Activated naive CD4-positive, alpha-beta T cell treated with anti-CD3 and anti-CD28 coated beads, Interleukin-2, amount 50 U/mL, for 24 hours (primary cell): ENCODE data around the gene CLIC2.
A peak's percentile ranks its signal among the peaks of the same experiment; 100 is the strongest.
"Not testable (repeated sequence)": the region's sequence is repeated elsewhere in the genome, so short reads cannot be mapped to it uniquely, and the experiment has no call there.

ENCODE experiments used
- H3K27ac Mint-ChIP-seq: one replicate; pipeline ENCODE4 v1.8.0; 2021; ENCODE audit warnings: mild to moderate bottlenecking, mixed read lengths
- H3K27me3 Mint-ChIP-seq: one replicate; pipeline ENCODE4 v1.8.0; 2021; ENCODE audit warnings: mixed read lengths
- H3K36me3 Mint-ChIP-seq: one replicate; pipeline ENCODE4 v1.8.0; 2021; ENCODE audit warnings: mixed read lengths
- H3K4me1 Mint-ChIP-seq: one replicate; pipeline ENCODE4 v1.8.0; 2021; ENCODE audit warnings: mixed read lengths
- H3K4me3 Mint-ChIP-seq: one replicate; pipeline ENCODE4 v1.8.0; 2021; ENCODE audit warnings: mild to moderate bottlenecking, mixed read lengths
- H3K9me3 Mint-ChIP-seq: one replicate; pipeline ENCODE4 v1.8.0; 2021; ENCODE audit warnings: mixed read lengths

The CLIC2 gene

GRCh38 chrX:155279873-155280272, 54.5 kb downstream of the CLIC2 start:
- Mint-ChIP-seq H3K27me3 (no peaks in the 10 kb centered on the region), H3K36me3 (no peaks in the 10 kb centered on the region), H3K4me1 (peaks cover 7% of the 10 kb centered on the region), H3K4me3 (no peak overlapping the region), H3K9me3 (no peaks in the 10 kb centered on the region), H3K27ac (no peak overlapping the region)

DNA sequence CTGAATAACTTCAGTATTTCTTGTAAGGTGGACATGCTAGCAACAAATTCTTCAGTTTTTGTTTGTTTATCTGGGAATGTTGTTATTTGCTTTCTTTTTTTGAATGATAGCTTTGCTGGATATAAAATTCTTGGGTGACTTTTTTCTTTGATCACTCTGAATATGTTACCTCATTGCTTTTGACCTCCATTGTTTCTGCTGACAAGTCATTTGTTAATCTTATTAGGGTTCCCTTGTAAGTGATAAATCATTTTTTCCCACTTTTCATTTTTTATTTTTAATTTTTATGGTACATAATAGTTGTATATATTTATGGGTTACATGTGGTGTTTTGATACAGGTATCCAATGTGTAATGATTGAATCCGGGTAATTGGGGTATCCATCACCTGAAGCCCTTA, 63.4 kb downstream of the CLIC2 start:
- H3K27me3 Mint-ChIP-seq, result no peaks in the 10 kb centered on the region
- H3K4me3 Mint-ChIP-seq, result no peak overlapping the region
- H3K9me3 Mint-ChIP-seq, result no peaks in the 10 kb centered on the region
- no peaks in the 10 kb centered on the region for H3K4me1 Mint-ChIP-seq
- no peaks in the 10 kb centered on the region for H3K36me3 Mint-ChIP-seq
- no peak overlapping the region for H3K27ac Mint-ChIP-seq

DNA sequence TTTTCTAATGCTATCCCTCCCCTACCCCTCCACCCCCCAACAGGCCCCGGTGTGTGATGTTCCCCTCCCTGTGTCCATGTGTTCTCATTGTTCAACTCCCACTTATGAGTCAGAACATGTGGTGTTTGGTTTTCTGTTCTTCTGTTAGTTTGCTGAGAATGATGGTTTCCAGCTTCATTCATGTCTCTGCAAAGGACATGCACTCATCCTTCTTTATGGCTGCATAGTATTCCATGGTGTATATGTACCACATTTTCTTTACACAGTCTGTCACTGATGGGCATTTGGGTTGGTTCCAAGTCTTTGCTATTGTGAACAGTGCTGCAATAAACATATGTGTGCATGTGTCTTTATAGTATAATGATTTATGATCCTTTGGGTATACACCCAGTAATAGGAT, 66.4 kb downstream of the CLIC2 start:
- not testable (repeated sequence) for H3K4me3 Mint-ChIP-seq, H3K36me3 Mint-ChIP-seq, H3K27me3 Mint-ChIP-seq, H3K9me3 Mint-ChIP-seq
- Mint-ChIP-seq H3K27ac (peak overlapping the region; percentile 51), H3K4me1 (peaks cover 12% of the 10 kb centered on the region)

GRCh38 chrX:155266439-155266838, 68.0 kb downstream of the CLIC2 start:
- H3K4me3 Mint-ChIP-seq, result no peak overlapping the region
- no peaks in the 10 kb centered on the region for H3K36me3 Mint-ChIP-seq
- peaks cover 21% of the 10 kb centered on the region for H3K4me1 Mint-ChIP-seq
- H3K27me3 Mint-ChIP-seq, result no peaks in the 10 kb centered on the region
- H3K9me3 Mint-ChIP-seq, result no peaks in the 10 kb centered on the region
- H3K27ac Mint-ChIP-seq, result no peak overlapping the region

GRCh38 chrX:155263854-155264628, 70.4 kb downstream of the CLIC2 start, which contains the start of gene RAB39B:
TSS of gene RAB39B (minus strand) at chrX:155264491. CDS start at chrX:155264288, 203 bp downstream.
- Mint-ChIP-seq H3K4me3 (peak within 1 kb of the TSS; percentile 93), H3K27ac (peak within 1 kb of the TSS; percentile 93), H3K36me3 (peaks cover 6% of the 10 kb centered on the region), H3K4me1 (peaks cover 33% of the 10 kb centered on the region), H3K9me3 (no peaks in the 10 kb centered on the region), H3K27me3 (no peaks in the 10 kb centered on the region)

- H3K9me3 Mint-ChIP-seq, result no peaks in the 10 kb centered on the region
- H3K4me1 Mint-ChIP-seq, result peaks cover 33% of the 10 kb centered on the region
- H3K4me3 Mint-ChIP-seq, result peak overlapping the region; percentile 93
- H3K36me3 Mint-ChIP-seq, result peaks cover 6% of the 10 kb centered on the region
- H3K27ac Mint-ChIP-seq, result peak overlapping the region; percentile 93
- H3K27me3 Mint-ChIP-seq, result no peaks in the 10 kb centered on the region
Observed at GRCh38 chrX:155262970-155263754, 71.3 kb downstream of the CLIC2 start.

DNA sequence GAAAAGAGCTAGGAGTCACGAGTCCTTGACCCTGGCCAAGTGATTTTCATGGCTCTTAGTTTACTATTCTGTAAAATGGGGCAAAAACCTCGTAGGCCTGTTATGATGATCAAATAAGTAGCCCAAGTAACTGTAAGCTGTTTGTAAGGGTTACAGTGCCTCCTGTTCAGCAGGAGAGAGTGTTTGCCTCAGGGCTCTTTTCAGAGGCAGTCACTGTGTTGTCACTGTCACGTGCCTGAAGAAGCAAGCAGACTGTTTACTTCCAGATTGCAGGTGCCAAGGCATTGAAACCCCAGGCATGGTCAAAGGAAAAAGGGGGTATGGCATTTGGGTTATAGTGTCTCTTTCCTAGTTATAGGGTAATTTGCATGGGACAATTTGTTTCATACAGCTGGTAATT, 74.7 kb downstream of the CLIC2 start:
- H3K27ac Mint-ChIP-seq, result no peak overlapping the region

GRCh38 chrX:155251391-155251790, 83.0 kb downstream of the CLIC2 start:
- H3K27ac Mint-ChIP-seq, result no peak overlapping the region
- H3K4me1 Mint-ChIP-seq, result peaks cover 2% of the 10 kb centered on the region
- H3K36me3 Mint-ChIP-seq, result peaks cover 1% of the 10 kb centered on the region
- H3K27me3 Mint-ChIP-seq, result no peaks in the 10 kb centered on the region
- H3K9me3 Mint-ChIP-seq, result no peaks in the 10 kb centered on the region
- no peak overlapping the region for H3K4me3 Mint-ChIP-seq

More for the DNA sequence above, 74.7 kb downstream of the CLIC2 start:
- Mint-ChIP-seq H3K4me3 (no peak overlapping the region), H3K27me3 (no peaks in the 10 kb centered on the region), H3K36me3 (peaks cover 10% of the 10 kb centered on the region), H3K9me3 (no peaks in the 10 kb centered on the region), H3K4me1 (peaks cover 41% of the 10 kb centered on the region)

- Mint-ChIP-seq H3K9me3 (no peaks in the 10 kb centered on the region), H3K4me3 (no peak overlapping the region), H3K4me1 (no peaks in the 10 kb centered on the region), H3K27me3 (no peaks in the 10 kb centered on the region), H3K36me3 (no peaks in the 10 kb centered on the region), H3K27ac (no peak overlapping the region)
Observed at GRCh38 chrX:155247497-155247896, 86.9 kb downstream of the CLIC2 start.

DNA sequence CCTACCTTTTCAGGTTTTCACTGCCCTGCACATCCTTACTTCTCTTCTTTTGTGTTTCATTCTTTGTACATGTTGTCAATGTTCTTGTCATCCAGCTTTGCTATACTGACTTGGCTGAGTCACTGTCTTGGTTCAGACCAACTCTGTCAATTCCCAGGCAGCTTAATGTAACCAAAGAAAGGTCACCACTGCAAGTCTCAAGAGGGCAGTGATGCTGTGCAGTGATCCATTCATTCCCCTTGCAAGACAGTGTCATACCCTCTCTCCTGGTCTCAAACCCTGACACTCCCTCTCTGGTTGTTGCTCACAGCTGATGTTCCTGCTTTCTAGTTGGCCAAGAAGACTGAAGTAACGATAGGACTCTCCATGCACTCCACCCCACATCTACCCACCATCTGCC, 87.7 kb downstream of the CLIC2 start:
- Mint-ChIP-seq H3K27me3 (no peaks in the 10 kb centered on the region), H3K4me3 (no peak overlapping the region), H3K4me1 (no peaks in the 10 kb centered on the region), H3K9me3 (no peaks in the 10 kb centered on the region), H3K36me3 (no peaks in the 10 kb centered on the region), H3K27ac (peak overlapping the region; percentile 1)

GRCh38 chrX:155242300-155242699, 92.1 kb downstream of the CLIC2 start:
- H3K4me1 Mint-ChIP-seq, result peaks cover 6% of the 10 kb centered on the region
- H3K4me3 Mint-ChIP-seq, result no peak overlapping the region
- no peaks in the 10 kb centered on the region for H3K9me3 Mint-ChIP-seq
- H3K27me3 Mint-ChIP-seq, result no peaks in the 10 kb centered on the region
- H3K36me3 Mint-ChIP-seq, result peaks cover 10% of the 10 kb centered on the region
- H3K27ac Mint-ChIP-seq, result no peak overlapping the region

- Mint-ChIP-seq H3K36me3 (peaks cover 17% of the 10 kb centered on the region), H3K27me3 (no peaks in the 10 kb centered on the region), H3K4me1 (peaks cover 18% of the 10 kb centered on the region), H3K27ac (no peak overlapping the region), H3K9me3 (no peaks in the 10 kb centered on the region), H3K4me3 (no peak overlapping the region)
Observed at GRCh38 chrX:155237719-155238118, 96.7 kb downstream of the CLIC2 start.

DNA sequence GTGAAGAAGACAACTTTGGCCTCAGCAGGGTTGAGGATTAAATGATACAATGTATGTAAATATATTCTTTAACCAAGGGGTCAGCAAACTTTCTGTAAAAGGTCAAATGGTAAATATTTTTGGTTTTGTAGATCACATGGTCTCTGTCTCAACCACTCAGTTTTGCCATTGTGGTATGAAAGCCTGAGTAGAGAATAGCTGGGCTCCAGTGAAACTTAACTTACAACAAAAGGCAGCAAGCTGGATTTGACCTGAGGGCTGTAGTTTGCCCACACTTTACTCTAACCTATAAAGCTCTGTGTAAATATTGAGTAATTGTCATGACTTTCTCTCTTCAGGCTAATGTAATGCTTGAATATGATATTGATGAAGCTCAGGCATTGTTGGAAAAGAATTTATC, 98.5 kb downstream of the CLIC2 start:
- Mint-ChIP-seq H3K4me1 (peaks cover 23% of the 10 kb centered on the region), H3K27ac (no peak overlapping the region), H3K36me3 (peaks cover 18% of the 10 kb centered on the region), H3K9me3 (no peaks in the 10 kb centered on the region), H3K4me3 (no peak overlapping the region), H3K27me3 (no peaks in the 10 kb centered on the region)

GRCh38 chrX:155231163-155231562, 103.3 kb downstream of the CLIC2 start:
- H3K4me3 Mint-ChIP-seq, result no peak overlapping the region
- H3K9me3 Mint-ChIP-seq, result no peaks in the 10 kb centered on the region
- peaks cover 7% of the 10 kb centered on the region for H3K36me3 Mint-ChIP-seq
- no peaks in the 10 kb centered on the region for H3K27me3 Mint-ChIP-seq
- H3K4me1 Mint-ChIP-seq, result peaks cover 33% of the 10 kb centered on the region
- peak overlapping the region; percentile 70 for H3K27ac Mint-ChIP-seq
